HEK293 (cell line): Measurements from ENCODE around the gene CXCL17.

ENCODE experiments used
- CTCF ChIP-seq: fragments of 450-650 bp; formaldehyde crosslinking; IDR thresholded peaks from 2 replicates; pipeline ENCODE4 v1.5.1; 2016; ENCODE audit warnings: missing biosample characterization, missing genetic modification characterization
- HOXC10 ChIP-seq: sonication (generic); formaldehyde crosslinking; IDR thresholded peaks from 2 replicates; pipeline ENCODE4 v1.8.1; 2023; ENCODE audit warnings: mild to moderate bottlenecking, missing genetic modification reagents
- HOXD13 ChIP-seq: sonication (generic); formaldehyde crosslinking; IDR thresholded peaks from 2 replicates; pipeline ENCODE4 v1.8.0; 2022; ENCODE audit warnings: missing genetic modification reagents, borderline replicate concordance
- KLF7 ChIP-seq: fragments of 450-650 bp; formaldehyde crosslinking; IDR thresholded peaks from 2 replicates; pipeline ENCODE4 v1.5.1; 2016; ENCODE audit warnings: missing biosample characterization, missing genetic modification characterization, borderline replicate concordance
- REPIN1 ChIP-seq: fragments of 450-650 bp; formaldehyde crosslinking; IDR thresholded peaks from 2 replicates; pipeline ENCODE4 v1.5.1; 2017; ENCODE audit warnings: missing biosample characterization, missing genetic modification characterization, low read depth
- REST ChIP-seq: fragments of 450-650 bp; formaldehyde crosslinking; IDR thresholded peaks from 2 replicates; pipeline ENCODE4 v1.5.1; 2016; ENCODE audit warnings: missing biosample characterization, missing genetic modification characterization
- WT1 ChIP-seq: fragments of 450-650 bp; formaldehyde crosslinking; IDR thresholded peaks from 2 replicates; pipeline ENCODE4 v1.5.1; 2016; ENCODE audit warnings: missing biosample characterization, missing genetic modification characterization
- ZBTB20 ChIP-seq: fragments of 450-650 bp; formaldehyde crosslinking; IDR thresholded peaks from 2 replicates; pipeline ENCODE4 v1.5.1; 2016; ENCODE audit warnings: missing biosample characterization, missing genetic modification characterization
- ZBTB26 ChIP-seq: fragments of 450-650 bp; formaldehyde crosslinking; optimal IDR thresholded peaks from 2 replicates; pipeline ENCODE3; 2016; ENCODE audit warnings: missing biosample characterization, mild to moderate bottlenecking, missing genetic modification characterization
- ZBTB7A ChIP-seq: fragments of 450-650 bp; formaldehyde crosslinking; IDR thresholded peaks from 2 replicates; pipeline ENCODE4 v1.5.1; 2016; ENCODE audit warnings: low read depth, missing biosample characterization, missing genetic modification characterization
- ZFP37 ChIP-seq: fragments of 450-650 bp; formaldehyde crosslinking; IDR thresholded peaks from 2 replicates; pipeline ENCODE4 v1.5.1; 2016; ENCODE audit warnings: missing biosample characterization, missing genetic modification characterization
- ZNF121 ChIP-seq: fragments of 450-650 bp; formaldehyde crosslinking; IDR thresholded peaks from 2 replicates; pipeline ENCODE4 v1.5.1; 2016; ENCODE audit warnings: missing biosample characterization, missing genetic modification characterization
- ZNF24 ChIP-seq: fragments of 450-650 bp; formaldehyde crosslinking; IDR thresholded peaks from 2 replicates; pipeline ENCODE4 v1.5.1; 2016; ENCODE audit warnings: missing biosample characterization, missing genetic modification characterization
- ZNF26 ChIP-seq: fragments of 450-650 bp; formaldehyde crosslinking; IDR thresholded peaks from 2 replicates; pipeline ENCODE4 v1.5.1; 2016; ENCODE audit warnings: missing biosample characterization, missing genetic modification characterization
- ZNF266 ChIP-seq: fragments of 450-650 bp; formaldehyde crosslinking; IDR thresholded peaks from 2 replicates; pipeline ENCODE4 v1.5.1; 2016; ENCODE audit warnings: missing biosample characterization, missing genetic modification characterization, low read depth
- ZNF280D ChIP-seq: fragments of 450-650 bp; formaldehyde crosslinking; IDR thresholded peaks from 2 replicates; pipeline ENCODE4 v1.5.1; 2016; ENCODE audit warnings: missing biosample characterization, missing genetic modification characterization
- ZNF302 ChIP-seq: fragments of 450-650 bp; formaldehyde crosslinking; IDR thresholded peaks from 2 replicates; pipeline ENCODE4 v1.5.1; 2016; ENCODE audit warnings: missing biosample characterization, missing genetic modification characterization, low read depth
- ZNF366 ChIP-seq: fragments of 450-650 bp; formaldehyde crosslinking; conservative IDR thresholded peaks from 2 replicates; pipeline ENCODE4 v1.5.1; 2016; ENCODE audit warnings: missing biosample characterization, missing genetic modification characterization
- ZNF37A ChIP-seq: fragments of 450-650 bp; IDR thresholded peaks from 2 replicates; pipeline ENCODE4 v1.5.1; 2018; ENCODE audit warnings: missing biosample characterization, missing genetic modification characterization
- ZNF404 ChIP-seq: fragments of 450-650 bp; formaldehyde crosslinking; IDR thresholded peaks from 2 replicates; pipeline ENCODE4 v1.5.1; 2017; ENCODE audit warnings: missing biosample characterization, missing genetic modification characterization
- ZNF416 ChIP-seq: fragments of 450-650 bp; formaldehyde crosslinking; IDR thresholded peaks from 2 replicates; pipeline ENCODE4 v1.5.1; 2016; ENCODE audit warnings: missing biosample characterization, missing genetic modification characterization
- ZNF501 ChIP-seq: fragments of 450-650 bp; formaldehyde crosslinking; IDR thresholded peaks from 2 replicates; pipeline ENCODE4 v1.5.1; 2016; ENCODE audit warnings: missing biosample characterization, missing genetic modification characterization
- ZNF510 ChIP-seq: fragments of 450-650 bp; formaldehyde crosslinking; IDR thresholded peaks from 2 replicates; pipeline ENCODE4 v1.5.1; 2018; ENCODE audit warnings: mild to moderate bottlenecking, missing genetic modification characterization, missing biosample characterization; ENCODE audit not compliant: insufficient replicate concordance
- ZNF521 ChIP-seq: fragments of 450-650 bp; formaldehyde crosslinking; IDR thresholded peaks from 2 replicates; pipeline ENCODE4 v1.5.1; 2017; ENCODE audit warnings: missing biosample characterization, mild to moderate bottlenecking, missing genetic modification characterization
- ZNF544 ChIP-seq: fragments of 450-650 bp; formaldehyde crosslinking; IDR thresholded peaks from 2 replicates; pipeline ENCODE4 v1.5.0; 2017; ENCODE audit warnings: missing biosample characterization, missing genetic modification characterization
- ZNF610 ChIP-seq: fragments of 450-650 bp; formaldehyde crosslinking; IDR thresholded peaks from 2 replicates; pipeline ENCODE4 v1.5.1; 2016; ENCODE audit warnings: missing biosample characterization, missing genetic modification characterization, borderline replicate concordance
- ZNF768 ChIP-seq: fragments of 450-650 bp; formaldehyde crosslinking; IDR thresholded peaks from 2 replicates; pipeline ENCODE4 v1.5.1; 2018; ENCODE audit warnings: missing biosample characterization, mild to moderate bottlenecking, missing genetic modification characterization
- ZNF837 ChIP-seq: fragments of 450-650 bp; formaldehyde crosslinking; IDR thresholded peaks from 2 replicates; pipeline ENCODE4 v1.5.1; 2016; ENCODE audit warnings: missing biosample characterization, missing genetic modification characterization
- ZNF843 ChIP-seq: fragments of 450-650 bp; formaldehyde crosslinking; IDR thresholded peaks from 2 replicates; pipeline ENCODE4 v1.5.1; 2016; ENCODE audit warnings: missing biosample characterization, missing genetic modification characterization

Gene CXCL17

GRCh38 chr19:42397263-42398166, 45.2 kb downstream of the CXCL17 start (continued):
- TF ChIP-seq REPIN1, result peak; percentile 55; the same call in 1 of the 2 replicates
- TF ChIP-seq ZNF24 (tag by site-specific recombination), result 0 out of 2 replicates have a peak, but pooled peaks have one; percentile 21
- TF ChIP-seq ZNF280D (tag by site-specific recombination), result no peak
- TF ChIP-seq ZNF521, result no peak
- no peak for TF ChIP-seq HOXC10 (CRISPR knock-in tag)
- no peak for TF ChIP-seq ZNF26
- no peak for TF ChIP-seq ZNF266
- TF ChIP-seq HOXD13 (CRISPR knock-in tag), result no peak
- TF ChIP-seq ZNF416 (tag by site-specific recombination), result no peak
- no peak for TF ChIP-seq ZNF544 (tag by site-specific recombination)
- no peak; the same call in 1 of the 2 replicates for TF ChIP-seq ZNF768 (tag by site-specific recombination)
- 0 out of 2 replicates have a peak, but pooled peaks have one; percentile 6 for TF ChIP-seq WT1 (tag by site-specific recombination)
- no peak for TF ChIP-seq ZNF302 (tag by site-specific recombination)
- no peak for TF ChIP-seq ZNF610 (tag by site-specific recombination)
- TF ChIP-seq ZBTB26 (tag by site-specific recombination), result peak; percentile 2
- TF ChIP-seq ZNF121, result no peak
- TF ChIP-seq ZFP37 (tag by site-specific recombination), result peak; percentile 35; the same call in 1 of the 2 replicates
- TF ChIP-seq CTCF, result peak; percentile 69; the same call in 1 of the 2 replicates
- no peak for TF ChIP-seq REST
- TF ChIP-seq ZNF501, result peak; percentile 66
- TF ChIP-seq ZNF843 (tag by site-specific recombination), result no peak
- TF ChIP-seq ZBTB7A (tag by site-specific recombination), result no peak
- TF ChIP-seq ZNF366 (tag by site-specific recombination), result peak; percentile 77
- TF ChIP-seq ZNF404, result no peak
- peak; percentile 66 for TF ChIP-seq ZBTB20 (tag by site-specific recombination)
- TF ChIP-seq KLF7 (tag by site-specific recombination), result peak; percentile 35; the same call in 1 of the 2 replicates
- no peak for TF ChIP-seq ZNF37A (tag by site-specific recombination)
- no peak for TF ChIP-seq ZNF510 (tag by site-specific recombination)
- TF ChIP-seq ZNF837 (tag by site-specific recombination), result no peak
